COLO668 (cell line): ENCODE measurements around the gene GALM.
A peak's percentile ranks its signal among the peaks of the same experiment; 100 is the strongest.
"Not testable (repeated sequence)": the region's sequence is repeated elsewhere in the genome, so short reads cannot be mapped to it uniquely, and the experiment has no call there.

Source experiments
- DNase-seq: peaks from one replicate; lab custom pipeline; 2025; ENCODE audit not compliant: unreplicated experiment; lab: John Stamatoyannopoulos, UW

The GALM gene

GRCh38 chr2:38708900-38709566 lies 43.1 kb downstream of the GALM start:
- DNase-seq: no peak

- peak; percentile 33 for DNase-seq
Measured at GRCh38 chr2:38709567-38710194, 43.8 kb downstream of the GALM start.

- no peak for DNase-seq
Measured at GRCh38 chr2:38711558-38711957, 45.6 kb downstream of the GALM start.

- no peak for DNase-seq
Measured at GRCh38 chr2:38712413-38712812, 46.5 kb downstream of the GALM start.

- DNase-seq: no peak
Measured at GRCh38 chr2:38712871-38713270, 47.0 kb downstream of the GALM start.

- no peak for DNase-seq
Measured at GRCh38 chr2:38713338-38713737, 47.4 kb downstream of the GALM start.

- not testable (repeated sequence) for DNase-seq
Measured at GRCh38 chr2:38714941-38715340, 49.0 kb downstream of the GALM start.

- no peak for DNase-seq
Measured at GRCh38 chr2:38716185-38716584, 50.3 kb downstream of the GALM start.

- DNase-seq: no peak
Measured at GRCh38 chr2:38718601-38719000, 52.7 kb downstream of the GALM start.

GRCh38 chr2:38719706-38720105 lies 53.8 kb downstream of the GALM start:
- DNase-seq: no peak

GRCh38 chr2:38720613-38721241 lies 54.8 kb downstream of the GALM start:
- DNase-seq: no peak

GRCh38 chr2:38722271-38723061 lies 56.6 kb downstream of the GALM start:
- no peak for DNase-seq

- DNase-seq: no peak
Measured at GRCh38 chr2:38723173-38723572, 57.3 kb downstream of the GALM start.

GRCh38 chr2:38727661-38728060 lies 61.7 kb downstream of the GALM start:
- no peak for DNase-seq

GRCh38 chr2:38728694-38729093 lies 62.8 kb downstream of the GALM start:
- DNase-seq: no peak

GRCh38 chr2:38731090-38731489 lies 65.2 kb downstream of the GALM start:
- DNase-seq: no peak

- DNase-seq: no peak
Measured at GRCh38 chr2:38731684-38732221, 65.8 kb downstream of the GALM start.

GRCh38 chr2:38733300-38733971 lies 67.5 kb downstream of the GALM start:
- DNase-seq: no peak

- DNase-seq: no peak
Measured at GRCh38 chr2:38734299-38735058, 68.6 kb downstream of the GALM start.

GRCh38 chr2:38735999-38736320 lies 70.0 kb downstream of the GALM start:
- no peak for DNase-seq
